A673 (cell line): ENCODE results near the gene JOSD1. TPM values are rescaled to one million over a fixed set of nuclear protein-coding genes. Genes with fewer than 3 reads are reported as not detected.

Experiments
- BruUV-seq: library from RNA; stranded (reverse); fragments of 400-500 nt; replicated peaks from 2 replicates; lab custom pipeline; 2021; lab: Mats Ljungman, UMichigan
- CTCF ChIA-PET: fragments of 300-600 bp; sonication (Branson Sonifier 250); formaldehyde crosslinking; loops from one replicate; lab custom pipeline; 2022; ENCODE audit warnings: antibody characterized with exemption; lab: Charles Lee
- POLR2A ChIA-PET: fragments of 300-600 bp; sonication (Branson Sonifier 250); formaldehyde crosslinking; loops from one replicate; lab custom pipeline; 2022; ENCODE audit warnings: antibody characterized with exemption; ENCODE audit not compliant: low non-redundant PET; lab: Charles Lee
- DNase-seq: peaks from one replicate; pipeline ENCODE4 v3.0.0-alpha.2; 2015; ENCODE audit warnings: low spot score
- H3K27ac ChIP-seq: fragments of 200-600 bp; sonication (generic); 2 replicates; pipeline ENCODE4 v1.5.1; 2016; ENCODE audit warnings: mixed run types, low read depth, mild to moderate bottlenecking, mixed read lengths, antibody characterized with exemption, low read length; ENCODE audit not compliant: poor library complexity, severe bottlenecking
- H3K27me3 ChIP-seq: fragments of 200-600 bp; sonication (generic); replicated peaks from 2 replicates; pipeline ENCODE4 v1.6.1; 2017; ENCODE audit warnings: mixed run types, low read depth, mild to moderate bottlenecking, mixed read lengths, antibody characterized with exemption, low read length; ENCODE audit not compliant: insufficient read depth, poor library complexity
- H3K36me3 ChIP-seq: fragments of 200-600 bp; sonication (generic); 2 replicates; pipeline ENCODE4 v1.6.1; 2016; ENCODE audit warnings: mixed run types, mild to moderate bottlenecking, mixed read lengths, antibody characterized with exemption, low read length; ENCODE audit not compliant: insufficient read depth, poor library complexity, severe bottlenecking
- H3K4me1 ChIP-seq: fragments of 200-600 bp; sonication (generic); 2 replicates; pipeline ENCODE4 v1.6.1; 2017; ENCODE audit warnings: mixed run types, mild to moderate bottlenecking, mixed read lengths, antibody characterized with exemption, low read length; ENCODE audit not compliant: insufficient read depth, poor library complexity, severe bottlenecking
- H3K4me3 ChIP-seq: fragments of 200-600 bp; sonication (generic); 2 replicates; pipeline ENCODE4 v1.5.1; 2016; ENCODE audit warnings: low read depth, mixed run types, mild to moderate bottlenecking, mixed read lengths, low read length; ENCODE audit not compliant: poor library complexity, severe bottlenecking
- H3K9me3 ChIP-seq: fragments of 200-600 bp; sonication (generic); 2 replicates; pipeline ENCODE4 v1.6.1; 2016; ENCODE audit warnings: mixed run types, low read depth, mild to moderate bottlenecking, mixed read lengths, antibody characterized with exemption, low read length; ENCODE audit not compliant: poor library complexity, severe bottlenecking
- CTCF ChIP-seq: fragments of 300-800, 200-600 bp; sonication (generic); conservative IDR thresholded peaks from 2 replicates; pipeline ENCODE4 v1.5.1; 2017; ENCODE audit warnings: low read depth, mild to moderate bottlenecking, antibody characterized with exemption, low read length, moderate library complexity, mixed read lengths
- EZH2 ChIP-seq: fragments of 200-600 bp; sonication (generic); IDR thresholded peaks from 2 replicates; pipeline ENCODE4 v1.6.1; 2017; ENCODE audit warnings: borderline replicate concordance, low read depth, mild to moderate bottlenecking, mixed read lengths, antibody characterized with exemption, low read length; ENCODE audit not compliant: poor library complexity, severe bottlenecking
- intact Hi-C: fragments of 100-400 bp; cut with micrococcal nuclease; formaldehyde crosslinking; loops from one replicate; pipeline ENCODE4 v1.10.0; 2022; ENCODE audit not compliant: unreplicated experiment
- total RNA-seq: library from RNA; stranded (reverse); gene quantifications from 2 replicates; pipeline ENCODE4 v1.2.3, GENCODE V29; 2021

Gene JOSD1
- total RNA-seq, 1 experiment from 2014 or later = 53.1 TPM

DNA sequence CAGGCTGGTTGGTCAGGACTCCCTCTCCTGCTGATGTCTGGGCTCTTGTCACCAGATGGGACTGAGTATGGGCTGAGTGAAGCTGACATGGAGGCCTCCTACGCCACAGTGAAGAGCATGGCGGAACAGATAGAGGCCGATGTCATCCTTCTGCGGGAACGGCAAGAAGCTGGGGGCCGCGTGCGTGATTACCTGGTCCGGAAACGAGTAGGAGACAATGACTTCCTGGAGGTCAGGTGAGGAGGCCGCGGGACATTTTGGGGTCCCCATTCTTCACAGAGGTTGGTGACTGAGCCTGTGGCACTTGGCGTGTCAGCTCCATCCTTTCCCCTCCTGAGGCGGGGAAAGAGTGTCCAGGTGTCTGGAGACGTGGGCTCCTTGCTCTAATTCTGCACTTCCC is 15.1 kb upstream of the JOSD1 start:
- H3K27me3 ChIP-seq = no peaks in the 10 kb centered on the region
- no peaks in the 10 kb centered on the region for H3K9me3 ChIP-seq
- TF ChIP-seq EZH2 = no peak
- no peak for TF ChIP-seq CTCF
- DNase-seq = no peak
- intact Hi-C loops = no loop called here
- peaks cover 39% of the 10 kb centered on the region for H3K36me3 ChIP-seq
- CTCF ChIA-PET = no interaction called here
- H3K4me3 ChIP-seq = no peak overlapping the region
- BruUV-seq = no TSS peak
- peak overlapping the region; percentile 50 for H3K27ac ChIP-seq
- peaks cover 35% of the 10 kb centered on the region for H3K4me1 ChIP-seq
- POLR2A ChIA-PET = no interaction called here

DNA sequence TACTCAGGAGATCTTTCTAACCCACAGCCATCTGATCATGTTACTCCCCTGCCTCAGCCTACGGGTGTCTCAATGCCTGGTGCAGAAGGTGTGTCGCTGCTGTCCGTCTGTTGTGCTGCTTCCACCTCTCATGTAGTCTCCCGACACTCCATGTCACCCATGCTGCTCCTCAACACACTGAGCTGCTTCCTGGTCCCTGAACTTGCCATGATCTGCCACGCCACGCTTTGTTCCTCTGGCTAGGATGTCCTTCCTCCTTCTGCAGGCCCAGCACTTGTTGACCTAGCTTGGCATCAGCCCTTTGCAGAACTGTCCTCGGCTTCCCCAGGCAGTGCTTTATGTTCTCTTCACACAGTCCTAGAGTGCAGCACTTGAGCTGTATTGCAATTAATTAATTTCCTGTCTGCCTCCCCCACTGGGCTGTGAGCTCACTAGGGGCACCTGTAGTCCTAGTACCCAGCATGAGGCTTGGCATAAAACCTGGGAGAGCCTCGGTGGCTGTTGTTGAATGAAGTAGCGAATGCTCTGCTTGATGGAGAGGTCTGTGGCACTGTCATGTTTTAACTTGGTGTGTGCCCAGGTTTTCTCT is 14.5 kb upstream of the JOSD1 start:
- Histone ChIP-seq H3K27me3 (no peaks in the 10 kb centered on the region), H3K27ac (peak overlapping the region; percentile 50), H3K36me3 (peaks cover 39% of the 10 kb centered on the region), H3K4me3 (no peak overlapping the region), H3K9me3 (no peaks in the 10 kb centered on the region), H3K4me1 (peaks cover 35% of the 10 kb centered on the region)
- DNase-seq = peak; percentile 41
- ChIA-PET CTCF (no interaction called here), POLR2A (interaction anchor here (0.9 kb wide), 1 partner anchor 34 kb away, joined by 3 read pairs; the partner anchor contains the start of gene TOMM22)
- intact Hi-C loops = no loop called here
- no TSS peak for BruUV-seq
- TF ChIP-seq CTCF (no peak), EZH2 (no peak)

GRCh38 chr22:38713921-38714320 is 13.2 kb upstream of the JOSD1 start:
- H3K9me3 ChIP-seq = no peaks in the 10 kb centered on the region
- DNase-seq = no peak
- ChIA-PET CTCF (no interaction called here), POLR2A (interaction anchor here (0.8 to 0.9 kb wide), 2 partner anchors 11 to 32 kb away, joined by 3 to 4 read pairs; partner anchors contain the start of gene TOMM22)
- peak overlapping the region; percentile 52 for H3K27ac ChIP-seq
- intact Hi-C loops = no loop called here
- H3K36me3 ChIP-seq = peaks cover 43% of the 10 kb centered on the region
- TF ChIP-seq CTCF (no peak), EZH2 (no peak)
- no TSS peak for BruUV-seq
- H3K4me3 ChIP-seq = no peak overlapping the region
- no peaks in the 10 kb centered on the region for H3K27me3 ChIP-seq
- peaks cover 35% of the 10 kb centered on the region for H3K4me1 ChIP-seq
